H9 (cell line): ENCODE measurements around the gene CLIC3. TPM values are rescaled to one million over a fixed set of nuclear protein-coding genes. Genes with fewer than 3 reads are reported as not detected.

Experiments
- DNase-seq: peaks from one replicate; pipeline ENCODE4 v3.0.0-alpha.2; 2017
- H2AFZ ChIP-seq: one replicate; pipeline ENCODE4 v1.6.1; 2013; ENCODE audit warnings: mild to moderate bottlenecking, low read length, control low read depth, moderate library complexity
- H2AK5ac ChIP-seq: 2 replicates; pipeline ENCODE4 v1.6.1; 2013; ENCODE audit warnings: low read length, control low read depth, mixed read lengths; ENCODE audit not compliant: insufficient read length
- H2BK120ac ChIP-seq: one replicate; pipeline ENCODE4 v1.6.1; 2013; ENCODE audit warnings: low read depth, mild to moderate bottlenecking, low read length, control low read depth, inconsistent platforms; ENCODE audit not compliant: poor library complexity, severe bottlenecking
- H2BK12ac ChIP-seq: 2 replicates; pipeline ENCODE4 v1.6.1; 2013; ENCODE audit warnings: low read length, control low read depth, mixed read lengths, low read depth; ENCODE audit not compliant: insufficient read length
- H2BK15ac ChIP-seq: 2 replicates; pipeline ENCODE4 v1.6.1; 2013; ENCODE audit warnings: low read depth, low read length, control low read depth
- H2BK20ac ChIP-seq: one replicate; pipeline ENCODE4 v1.6.1; 2013; ENCODE audit warnings: low read depth, mild to moderate bottlenecking, low read length, control low read depth, inconsistent platforms; ENCODE audit not compliant: poor library complexity, severe bottlenecking
- H2BK5ac ChIP-seq: 2 replicates; pipeline ENCODE4 v1.6.1; 2013; ENCODE audit warnings: low read length, control low read depth, mixed read lengths; ENCODE audit not compliant: insufficient read length
- H3K14ac ChIP-seq: 2 replicates; pipeline ENCODE4 v1.6.1; 2013; ENCODE audit warnings: low read length, control low read depth; ENCODE audit not compliant: insufficient read depth
- H3K18ac ChIP-seq: 2 replicates; pipeline ENCODE4 v1.6.1; 2013; ENCODE audit warnings: low read depth, mild to moderate bottlenecking, mixed read lengths, low read length, control low read depth; ENCODE audit not compliant: insufficient read length
- H3K23ac ChIP-seq: 2 replicates; pipeline ENCODE4 v1.6.1; 2013; ENCODE audit warnings: low read length, control low read depth, mixed read lengths, low read depth; ENCODE audit not compliant: insufficient read length
- H3K23me2 ChIP-seq: 2 replicates; pipeline ENCODE4 v1.6.1; 2013; ENCODE audit warnings: low read depth, mild to moderate bottlenecking, mixed read lengths, low read length, control low read depth; ENCODE audit not compliant: insufficient read length, poor library complexity, severe bottlenecking
- H3K27ac ChIP-seq: 2 replicates; pipeline ENCODE4 v1.5.1; 2013; ENCODE audit warnings: low read length, control low read depth, mixed read lengths, low read depth; ENCODE audit not compliant: insufficient read length
- H3K27me3 ChIP-seq: 2 replicates; pipeline ENCODE4 v1.6.1; 2013; ENCODE audit warnings: low read length, control low read depth, inconsistent platforms; ENCODE audit not compliant: insufficient read depth
- H3K4ac ChIP-seq: 2 replicates; pipeline ENCODE4 v1.6.1; 2013; ENCODE audit warnings: low read depth, mild to moderate bottlenecking, control low read depth, inconsistent platforms, low read length, moderate library complexity
- H3K4me1 ChIP-seq: 2 replicates; pipeline ENCODE4 v1.6.1; 2013; ENCODE audit warnings: low read length, control low read depth, inconsistent platforms; ENCODE audit not compliant: insufficient read depth
- H3K4me2 ChIP-seq: 2 replicates; pipeline ENCODE4 v1.6.1; 2013; ENCODE audit warnings: low read length, control low read depth, mixed read lengths; ENCODE audit not compliant: insufficient read length, insufficient read depth
- H3K56ac ChIP-seq: 2 replicates; pipeline ENCODE4 v1.6.1; 2013; ENCODE audit warnings: low read depth, mild to moderate bottlenecking, mixed read lengths, low read length, control low read depth; ENCODE audit not compliant: insufficient read length
- H3K79me1 ChIP-seq: 2 replicates; pipeline ENCODE4 v1.6.1; 2013; ENCODE audit warnings: low read depth, mild to moderate bottlenecking, moderate library complexity, low read length, control low read depth, inconsistent platforms; ENCODE audit not compliant: insufficient read depth, poor library complexity, severe bottlenecking
- H3K79me2 ChIP-seq: 2 replicates; pipeline ENCODE4 v1.6.1; 2013; ENCODE audit warnings: low read length, control low read depth, inconsistent platforms; ENCODE audit not compliant: insufficient read depth
- H3K9ac ChIP-seq: 2 replicates; pipeline ENCODE4 v1.6.1; 2013; ENCODE audit warnings: low read length, control low read depth, mixed read lengths; ENCODE audit not compliant: insufficient read length; ENCODE audit errors: extremely low read depth
- H3K9me3 ChIP-seq: one replicate; pipeline ENCODE4 v1.6.1; 2013; ENCODE audit warnings: low read depth, low read length, inconsistent platforms; ENCODE audit not compliant: control insufficient read depth
- H3T11ph ChIP-seq: one replicate; pipeline ENCODE4 v1.6.1; 2013; ENCODE audit warnings: mild to moderate bottlenecking, low read length, control low read depth, inconsistent platforms
- H4K20me1 ChIP-seq: one replicate; pipeline ENCODE4 v1.6.1; 2013; ENCODE audit not compliant: control insufficient read depth, insufficient read length, insufficient read depth
- H4K5ac ChIP-seq: 2 replicates; pipeline ENCODE4 v1.6.1; 2013; ENCODE audit warnings: low read depth, mild to moderate bottlenecking, mixed read lengths, low read length, control low read depth; ENCODE audit not compliant: insufficient read length
- H4K8ac ChIP-seq: replicated peaks from 2 replicates; pipeline ENCODE4 v1.6.1; 2013; ENCODE audit warnings: low read length, control low read depth, mixed read lengths, low read depth; ENCODE audit not compliant: insufficient read length
- H4K91ac ChIP-seq: 2 replicates; pipeline ENCODE4 v1.6.1; 2013; ENCODE audit warnings: low read depth, mild to moderate bottlenecking, moderate library complexity, mixed read lengths, low read length, control low read depth; ENCODE audit not compliant: insufficient read length
- H3K27ac Mint-ChIP-seq, 3 experiments: 2 replicates in 2 of 3; 3 replicates in 1 of 3; pipeline ENCODE4 v1.8.0; 2020 to 2021; ENCODE audit warnings: mixed read lengths in 3 of 3, mild to moderate bottlenecking in 1 of 3, moderate library complexity in 1 of 3
- H3K27me3 Mint-ChIP-seq: 2 replicates; pipeline ENCODE4 v1.8.0; 2021; ENCODE audit warnings: low read depth, mild to moderate bottlenecking, moderate library complexity, mixed read lengths
- H3K36me3 Mint-ChIP-seq, 3 experiments: 2 replicates in 2 of 3; 3 replicates in 1 of 3; pipeline ENCODE4 v1.8.0; 2020 to 2021; ENCODE audit warnings: low read depth in 3 of 3, mixed read lengths in 3 of 3; ENCODE audit not compliant: insufficient read depth in 1 of 3
- H3K4me1 Mint-ChIP-seq, 2 experiments: 2 replicates each; pipeline ENCODE4 v1.8.0; 2020; ENCODE audit warnings: mixed read lengths in 2 of 2
- H3K4me3 Mint-ChIP-seq, 2 experiments: 2 replicates in 1 of 2; 3 replicates in 1 of 2; pipeline ENCODE4 v1.8.0; 2020 to 2021; ENCODE audit warnings: mild to moderate bottlenecking in 2 of 2, mixed read lengths in 2 of 2, moderate library complexity in 1 of 2
- H3K9me3 Mint-ChIP-seq, 2 experiments: 2 replicates in 1 of 2; 3 replicates in 1 of 2; pipeline ENCODE4 v1.8.0; 2020; ENCODE audit warnings: mild to moderate bottlenecking in 2 of 2, mixed read lengths in 2 of 2, moderate library complexity in 1 of 2
- CTCF ChIP-seq: fragments of 200-600 bp; sonication (generic); conservative IDR thresholded peaks from 3 replicates; pipeline ENCODE4 v1.8.0; 2021; ENCODE audit warnings: antibody characterized with exemption, mild to moderate bottlenecking
- WGBS: extraction: QIAGEN DNeasy Blood & Tissue Kit; methylation state at CpG from one replicate; pipeline ENCODE4 v1.1.7; 2013; ENCODE audit warnings: missing lambda C conversion rate, low lambda C conversion rate, mixed read lengths; ENCODE audit not compliant: insufficient read length; ENCODE audit errors: extremely low coverage; 5-methylcytosine and 5-hydroxymethylcytosine counted together
- total RNA-seq: library from RNA; stranded (reverse); gene quantifications from 2 replicates; pipeline ENCODE4 v1.2.1, GENCODE V29; 2021

CLIC3 gene
- total RNA-seq, 1 experiment from 2014 or later: 0.31 TPM

GRCh38 chr9:137035937-137036336, 39.6 kb upstream of the CLIC3 start:
- peaks cover 0 to 14% (median 5%) of the 10 kb centered on the region in 3 experiments; a peak in 5 of 7 replicates for H3K36me3 Mint-ChIP-seq
- Histone ChIP-seq H3T11ph (no peak overlapping the region), H3K79me2 (no peaks in the 10 kb centered on the region), H3K14ac (no peak overlapping the region; the same call in 1 of the 2 replicates), H3K23ac (no peak overlapping the region), H3K18ac (no peak overlapping the region), H3K56ac (no peak overlapping the region), H3K9ac (no peak overlapping the region), H4K20me1 (no peaks in the 10 kb centered on the region), H2AFZ (no peak overlapping the region), H3K4ac (no peak overlapping the region), H3K4me2 (no peak overlapping the region), H2BK15ac (no peak overlapping the region), H3K27ac (no peak overlapping the region), H2BK120ac (no peak overlapping the region), H4K8ac (no peak overlapping the region), H3K27me3 (no peaks in the 10 kb centered on the region), H2BK5ac (no peak overlapping the region), H3K4me1 (no peaks in the 10 kb centered on the region), H3K23me2 (no peaks in the 10 kb centered on the region), H2BK20ac (no peak overlapping the region), H4K91ac (no peak overlapping the region), H2BK12ac (no peak overlapping the region), H2AK5ac (no peak overlapping the region), H3K79me1 (no peaks in the 10 kb centered on the region), H4K5ac (no peak overlapping the region), H3K9me3 (no peaks in the 10 kb centered on the region)
- no peak overlapping the region for H3K27ac Mint-ChIP-seq
- H3K4me1 Mint-ChIP-seq: no peaks in the 10 kb centered on the region; a peak in 1 of 4 replicates
- no peak overlapping the region for H3K4me3 Mint-ChIP-seq
- DNase-seq: no peak
- H3K27me3 Mint-ChIP-seq: peaks cover 19% of the 10 kb centered on the region
- no CpG with 5 or more reads among the region's 8 CpGs for WGBS
- no peaks in the 10 kb centered on the region for H3K9me3 Mint-ChIP-seq
- TF ChIP-seq CTCF: no peak
